GM12801 (cell line): ENCODE results near the gene SLC29A4.

ENCODE experiments used
- TF ChIP-seq, protein P1 (sequence below): IDR thresholded peaks from one replicate; pipeline ENCODE4 v1.5.1; 2011; ENCODE audit warnings: control low read depth; ENCODE audit not compliant: insufficient read length; ENCODE audit errors: extremely low read depth

Gene SLC29A4, protein sequence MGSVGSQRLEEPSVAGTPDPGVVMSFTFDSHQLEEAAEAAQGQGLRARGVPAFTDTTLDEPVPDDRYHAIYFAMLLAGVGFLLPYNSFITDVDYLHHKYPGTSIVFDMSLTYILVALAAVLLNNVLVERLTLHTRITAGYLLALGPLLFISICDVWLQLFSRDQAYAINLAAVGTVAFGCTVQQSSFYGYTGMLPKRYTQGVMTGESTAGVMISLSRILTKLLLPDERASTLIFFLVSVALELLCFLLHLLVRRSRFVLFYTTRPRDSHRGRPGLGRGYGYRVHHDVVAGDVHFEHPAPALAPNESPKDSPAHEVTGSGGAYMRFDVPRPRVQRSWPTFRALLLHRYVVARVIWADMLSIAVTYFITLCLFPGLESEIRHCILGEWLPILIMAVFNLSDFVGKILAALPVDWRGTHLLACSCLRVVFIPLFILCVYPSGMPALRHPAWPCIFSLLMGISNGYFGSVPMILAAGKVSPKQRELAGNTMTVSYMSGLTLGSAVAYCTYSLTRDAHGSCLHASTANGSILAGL

GRCh38 chr7:5282543-5283316 lies at the start of gene SLC29A4:
Gene SLC29A4, plus strand, starts transcription at chr7:5282943. Its CDS starts 4,874 bp downstream, at chr7:5287817.
- TF ChIP-seq, protein P1, sequence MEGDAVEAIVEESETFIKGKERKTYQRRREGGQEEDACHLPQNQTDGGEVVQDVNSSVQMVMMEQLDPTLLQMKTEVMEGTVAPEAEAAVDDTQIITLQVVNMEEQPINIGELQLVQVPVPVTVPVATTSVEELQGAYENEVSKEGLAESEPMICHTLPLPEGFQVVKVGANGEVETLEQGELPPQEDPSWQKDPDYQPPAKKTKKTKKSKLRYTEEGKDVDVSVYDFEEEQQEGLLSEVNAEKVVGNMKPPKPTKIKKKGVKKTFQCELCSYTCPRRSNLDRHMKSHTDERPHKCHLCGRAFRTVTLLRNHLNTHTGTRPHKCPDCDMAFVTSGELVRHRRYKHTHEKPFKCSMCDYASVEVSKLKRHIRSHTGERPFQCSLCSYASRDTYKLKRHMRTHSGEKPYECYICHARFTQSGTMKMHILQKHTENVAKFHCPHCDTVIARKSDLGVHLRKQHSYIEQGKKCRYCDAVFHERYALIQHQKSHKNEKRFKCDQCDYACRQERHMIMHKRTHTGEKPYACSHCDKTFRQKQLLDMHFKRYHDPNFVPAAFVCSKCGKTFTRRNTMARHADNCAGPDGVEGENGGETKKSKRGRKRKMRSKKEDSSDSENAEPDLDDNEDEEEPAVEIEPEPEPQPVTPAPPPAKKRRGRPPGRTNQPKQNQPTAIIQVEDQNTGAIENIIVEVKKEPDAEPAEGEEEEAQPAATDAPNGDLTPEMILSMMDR = no peak

DNA sequence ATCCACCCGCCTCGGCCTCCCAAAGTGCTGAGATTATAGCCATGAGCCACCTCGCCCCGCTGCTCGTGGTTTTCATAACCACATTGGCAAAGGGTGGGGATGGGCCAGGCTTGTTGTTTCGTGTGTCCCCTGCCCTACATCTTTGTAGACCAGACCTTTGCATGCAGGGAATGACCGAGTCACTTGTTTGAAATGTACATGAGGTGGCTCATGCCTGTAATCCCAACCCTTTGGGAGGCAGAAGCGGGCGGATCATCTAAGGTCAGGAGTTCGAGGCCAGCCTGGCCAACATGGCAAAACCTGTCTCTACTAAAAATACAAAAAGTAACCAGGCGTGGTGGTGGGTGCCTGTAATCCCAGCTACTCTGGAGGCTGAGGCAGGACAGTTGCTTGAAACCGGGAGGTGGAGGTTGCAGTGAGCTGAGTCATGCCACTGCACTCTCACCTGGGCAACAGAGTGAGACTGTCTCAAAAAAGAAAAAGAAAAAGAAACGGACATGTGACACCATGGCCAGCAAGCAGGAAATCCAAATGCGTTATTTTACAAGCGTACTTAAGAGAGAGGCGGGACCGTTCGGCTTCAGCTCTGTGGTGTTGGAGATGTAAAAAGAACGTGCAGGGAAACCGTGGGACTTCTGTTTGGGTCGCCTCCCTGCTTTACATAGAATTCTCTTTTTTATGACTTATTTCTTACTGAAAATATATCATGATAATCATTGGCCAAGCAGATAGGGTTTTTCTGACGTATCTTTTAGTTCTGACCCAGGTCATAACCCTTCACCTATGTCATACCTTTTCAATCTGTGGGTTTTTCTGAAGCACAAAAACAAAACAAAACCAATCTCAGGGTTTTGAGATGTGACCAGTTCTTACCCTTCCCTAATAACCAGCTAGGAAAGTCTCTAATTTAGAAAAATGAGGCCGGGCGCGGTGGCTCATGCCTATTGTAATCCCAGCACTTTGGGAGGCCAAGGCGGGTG lies 47.6 kb upstream of the SLC29A4 start:
- TF ChIP-seq, protein P1 = no peak

- TF ChIP-seq, protein P1 = no peak
Observed at GRCh38 chr7:5237286-5237685, 45.5 kb upstream of the SLC29A4 start.

DNA sequence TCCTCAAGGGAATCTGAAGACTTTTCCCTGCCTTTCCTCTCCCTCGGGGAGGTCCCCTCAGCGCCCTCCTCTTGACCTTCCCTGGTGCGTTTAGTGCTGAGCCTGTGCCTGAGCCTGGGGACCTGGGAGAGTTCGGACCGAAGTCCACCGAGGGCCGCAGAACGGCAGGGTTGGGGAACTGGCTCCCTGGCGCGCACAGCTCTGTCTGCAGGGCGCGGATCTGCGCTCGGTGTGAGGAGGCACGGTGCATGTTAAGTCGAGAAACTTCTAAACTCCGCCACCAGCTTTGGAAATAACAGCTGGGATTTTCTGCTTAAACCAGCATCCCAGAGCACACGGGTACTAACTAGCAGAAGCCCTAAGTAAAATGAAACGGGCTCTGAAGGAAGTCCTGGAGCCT lies 44.2 kb upstream of the SLC29A4 start:
- TF ChIP-seq, protein P1 = no peak

DNA sequence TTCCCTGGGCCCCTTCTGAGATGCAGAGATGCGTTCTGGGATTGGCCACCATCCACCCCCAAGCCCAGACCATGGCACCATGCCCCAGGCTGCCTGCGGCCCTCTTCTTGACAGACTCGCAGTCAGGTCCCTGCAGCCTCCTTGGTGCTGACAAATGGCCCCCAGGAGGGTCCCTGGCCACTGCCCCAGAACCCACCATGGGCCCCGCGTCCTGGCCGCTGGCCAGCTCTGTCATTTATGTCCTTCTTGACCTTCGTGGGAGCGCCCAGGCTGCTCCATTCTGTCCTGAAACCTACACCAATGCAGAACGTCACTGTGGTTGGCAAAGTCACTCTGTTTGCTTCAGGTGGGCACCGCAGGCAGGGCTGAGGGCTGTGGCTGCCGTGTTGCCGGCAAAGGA lies 39.5 kb upstream of the SLC29A4 start:
- TF ChIP-seq, protein P1 = no peak

DNA sequence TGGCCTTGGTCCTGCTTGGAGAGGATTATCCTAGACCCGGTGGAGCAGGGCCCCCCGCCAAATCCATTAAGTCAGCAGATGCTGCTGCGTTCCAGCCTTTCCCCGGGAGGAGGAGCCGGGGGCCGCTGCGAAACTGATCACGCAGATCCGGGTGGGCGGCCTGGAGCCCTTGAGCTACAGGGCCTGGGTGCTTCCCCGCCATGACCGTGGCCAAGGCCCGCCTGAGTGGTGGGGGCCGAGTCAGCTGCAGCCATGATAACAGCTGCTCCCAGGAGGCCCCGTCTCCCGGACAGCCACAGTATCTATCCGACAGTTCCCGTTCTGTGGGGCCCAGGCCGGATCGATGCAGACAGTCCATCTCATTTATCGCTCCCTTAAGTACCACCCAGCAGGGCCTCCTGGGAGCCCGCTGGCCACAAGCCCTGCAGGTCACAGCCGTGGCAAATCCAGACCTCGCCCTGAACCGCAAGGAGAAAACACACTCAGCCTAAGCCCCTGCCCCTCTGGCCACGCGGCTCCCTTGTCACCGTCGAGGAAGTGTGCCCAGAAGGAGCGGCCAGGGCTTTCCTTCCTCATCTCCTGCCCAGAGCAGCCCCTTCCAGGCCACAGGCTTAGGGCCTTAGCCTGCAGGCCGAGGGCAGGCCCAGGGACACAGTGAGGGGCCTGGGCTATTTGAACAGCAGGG lies 34.4 kb upstream of the SLC29A4 start:
- TF ChIP-seq, protein P1 = no peak
